Esophagus muscularis mucosa (tissue), 4 donors: Measurements from ENCODE around the gene MRGPRF. TPM values are rescaled to one million over a fixed set of nuclear protein-coding genes. Genes with fewer than 3 reads are reported as not detected.

Source experiments
- DNase-seq: peaks from one replicate; pipeline ENCODE4 v3.0.0-alpha.2; 2017; ENCODE audit errors: extremely low spot score
- H3K27ac ChIP-seq, 4 donors: fragments of 200-600 bp; sonication (generic); replicated peaks in 1 of 4; 1 replicate in 3 of 4; 2 replicates in 1 of 4; pipeline ENCODE4 v1.5.1; 2016 to 2019; ENCODE audit warnings: mild to moderate bottlenecking in 1 of 4
- H3K27me3 ChIP-seq, 4 donors: fragments of 200-600 bp; sonication (generic); one replicate each; pipeline versions ENCODE4 v1.5.1 to v1.6.0; 2016 to 2019
- H3K36me3 ChIP-seq, 4 donors: fragments of 200-600 bp; sonication (generic); one replicate each; pipeline ENCODE4 v1.5.1; 2016 to 2019
- H3K4me1 ChIP-seq, 4 donors: fragments of 200-600 bp; sonication (generic); one replicate each; pipeline ENCODE4 v1.5.1; 2016 to 2019
- H3K4me3 ChIP-seq, 4 donors: fragments of 200-600 bp; sonication (generic); 1 replicate in 2 of 4; 2 replicates in 2 of 4; pipeline ENCODE4 v1.5.1; 2016 to 2019; ENCODE audit warnings: mild to moderate bottlenecking in 4 of 4, moderate library complexity in 1 of 4
- H3K9me3 ChIP-seq, 4 donors: fragments of 200-600 bp; sonication (generic); 1 replicate in 3 of 4; 2 replicates in 1 of 4; pipeline ENCODE4 v1.5.1; 2016 to 2019
- EP300 ChIP-seq: sonication (generic); formaldehyde crosslinking; IDR thresholded peaks from one replicate; pipeline ENCODE4 v1.6.1; 2017; ENCODE audit warnings: antibody characterized with exemption
- POLR2A ChIP-seq: fragments of 450-650 bp; IDR thresholded peaks from one replicate; pipeline ENCODE4 v1.6.1; 2017; ENCODE audit warnings: antibody characterized with exemption, moderate library complexity, mild to moderate bottlenecking, low read depth
- POLR2AphosphoS5 ChIP-seq, 2 donors: sonication (generic); formaldehyde crosslinking; IDR thresholded peaks; one replicate each; pipeline ENCODE4 v1.6.1; 2017; ENCODE audit warnings: antibody characterized with exemption in 2 of 2
- WGBS: methylation state at CpG from one replicate; pipeline ENCODE4 v1.1.5; 2018; 5-methylcytosine and 5-hydroxymethylcytosine counted together
- intact Hi-C: fragments of 100-400 bp; cut with DNase I; formaldehyde crosslinking; loops from one replicate; pipeline ENCODE4 v1.15.1; 2023
- total RNA-seq, 4 donors: library from RNA; depleted of rRNA; stranded (reverse); fragments of >200 nt; gene quantifications; one replicate each; pipeline versions ENCODE4 v1.1.0 to v1.2.1, GENCODE V29; 2016
- TF ChIP-seq, protein P1 (sequence below), 3 experiments: fragments of 200-600 bp in 2 of 3; fragments of 450-650 bp in 1 of 3; sonication (generic) in 2 of 3; IDR thresholded peaks; one replicate each; pipeline ENCODE4 v1.5.1; 2017 to 2019; ENCODE audit warnings: antibody characterized with exemption in 3 of 3, mild to moderate bottlenecking in 2 of 3, moderate library complexity in 1 of 3

MRGPRF gene
- total RNA-seq, 4 donors from 2014 or later, result 77.9 to 206 (median 126) TPM

- peaks cover 53 to 75% (median 72%) of the 10 kb centered on the region in 4 donors for H3K4me1 ChIP-seq
- H3K4me3 ChIP-seq, result peak overlapping the region; percentile 82 to 99 (median 88)
- no peak for TF ChIP-seq EP300
- no peak for TF ChIP-seq POLR2AphosphoS5 (IDR thresholded peaks at IDR 0.05)
- TF ChIP-seq, protein P1, sequence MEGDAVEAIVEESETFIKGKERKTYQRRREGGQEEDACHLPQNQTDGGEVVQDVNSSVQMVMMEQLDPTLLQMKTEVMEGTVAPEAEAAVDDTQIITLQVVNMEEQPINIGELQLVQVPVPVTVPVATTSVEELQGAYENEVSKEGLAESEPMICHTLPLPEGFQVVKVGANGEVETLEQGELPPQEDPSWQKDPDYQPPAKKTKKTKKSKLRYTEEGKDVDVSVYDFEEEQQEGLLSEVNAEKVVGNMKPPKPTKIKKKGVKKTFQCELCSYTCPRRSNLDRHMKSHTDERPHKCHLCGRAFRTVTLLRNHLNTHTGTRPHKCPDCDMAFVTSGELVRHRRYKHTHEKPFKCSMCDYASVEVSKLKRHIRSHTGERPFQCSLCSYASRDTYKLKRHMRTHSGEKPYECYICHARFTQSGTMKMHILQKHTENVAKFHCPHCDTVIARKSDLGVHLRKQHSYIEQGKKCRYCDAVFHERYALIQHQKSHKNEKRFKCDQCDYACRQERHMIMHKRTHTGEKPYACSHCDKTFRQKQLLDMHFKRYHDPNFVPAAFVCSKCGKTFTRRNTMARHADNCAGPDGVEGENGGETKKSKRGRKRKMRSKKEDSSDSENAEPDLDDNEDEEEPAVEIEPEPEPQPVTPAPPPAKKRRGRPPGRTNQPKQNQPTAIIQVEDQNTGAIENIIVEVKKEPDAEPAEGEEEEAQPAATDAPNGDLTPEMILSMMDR (IDR thresholded peaks at IDR 0.05), result no peak
- no peak for TF ChIP-seq POLR2A
- no peaks in the 10 kb centered on the region for H3K27me3 ChIP-seq
- peaks cover 10 to 23% (median 17%) of the 10 kb centered on the region in 4 donors for H3K36me3 ChIP-seq
- no peaks in the 10 kb centered on the region for H3K9me3 ChIP-seq
- intact Hi-C loops, result no loop called here
- peak overlapping the region; percentile 98 to 100 (median 98) for H3K27ac ChIP-seq
- DNase-seq, result no peak
- 70% methylated on average over 15 of the region's 18 CpGs for whole genome bisulfite sequencing
Observed at GRCh38 chr11:69050592-69051380, 37.7 kb upstream of the MRGPRF start.

- no peaks in the 10 kb centered on the region for H3K27me3 ChIP-seq
- peak overlapping the region; percentile 98 to 100 (median 98) for H3K27ac ChIP-seq
- H3K4me3 ChIP-seq, result peak overlapping the region; percentile 82 to 99 (median 88)
- WGBS, result 6% methylated on average over 15 of the region's 15 CpGs
- peaks cover 2 to 10% (median 6%) of the 10 kb centered on the region in 4 donors for H3K36me3 ChIP-seq
- peaks cover 49 to 64% (median 61%) of the 10 kb centered on the region in 4 donors for H3K4me1 ChIP-seq
- no peaks in the 10 kb centered on the region for H3K9me3 ChIP-seq
- TF ChIP-seq POLR2AphosphoS5 (IDR thresholded peaks at IDR 0.05), result no peak
- no peak for TF ChIP-seq EP300
- no peak for TF ChIP-seq POLR2A
- TF ChIP-seq, protein P1 (IDR thresholded peaks at IDR 0.05), result no peak
- intact Hi-C loops, result loop anchor here (2.0 kb wide), 1 partner anchor 37 kb away; the partner anchor contains the start of gene MRGPRF
- no peak for DNase-seq
Observed at GRCh38 chr11:69049490-69049867, 36.4 kb upstream of the MRGPRF start.

DNA sequence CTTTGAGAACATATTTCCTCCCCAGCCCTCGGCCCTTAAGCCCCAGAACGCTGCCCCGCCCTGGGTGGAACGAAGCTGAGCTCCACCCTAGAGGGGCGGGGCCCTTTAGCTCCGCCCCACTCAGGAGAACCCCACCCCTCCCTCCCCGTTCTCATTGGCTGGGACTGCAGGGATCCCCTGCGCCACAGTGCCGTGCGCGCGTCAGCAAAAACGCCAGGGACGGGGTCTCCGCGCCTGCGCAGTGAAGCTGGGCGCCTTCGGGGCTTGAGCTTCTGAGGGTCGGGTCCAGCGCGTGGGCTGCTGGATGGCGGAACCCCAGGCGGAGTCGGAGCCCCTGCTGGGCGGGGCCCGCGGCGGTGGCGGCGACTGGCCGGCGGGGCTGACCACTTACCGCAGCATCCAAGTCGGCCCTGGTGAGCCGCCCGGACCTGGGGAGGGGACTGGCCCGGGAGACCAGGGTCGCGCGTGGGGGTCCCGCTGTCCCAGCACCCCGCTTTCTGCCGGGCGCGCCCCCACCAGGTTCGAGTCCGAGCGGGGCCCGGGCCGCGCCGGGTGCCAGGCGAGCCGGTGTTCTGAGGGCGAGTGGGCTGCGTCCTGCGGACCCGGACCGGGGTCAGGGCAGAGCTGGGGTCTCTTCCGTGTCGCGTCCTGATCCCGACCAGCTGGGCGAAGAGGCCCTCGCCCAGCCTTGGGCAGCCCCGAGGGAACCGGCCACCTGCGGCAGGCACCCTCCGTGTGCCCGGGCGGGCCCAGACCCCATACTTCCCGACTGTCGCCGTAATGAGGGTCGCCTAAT, 35.8 kb upstream of the MRGPRF start, which contains the start of gene TPCN2:
TPCN2 (plus strand) TSS at position 239 of the 796 bp plus-strand sequence; CDS start at position 305, 66 bp downstream.
- Histone ChIP-seq H3K27ac (peak within 1 kb of the TSS; percentile 98 to 100 (median 98)), H3K4me1 (peaks cover 49 to 64% (median 61%) of the 10 kb centered on the region in 4 donors), H3K27me3 (no peaks in the 10 kb centered on the region), H3K4me3 (peak within 1 kb of the TSS; percentile 82 to 99 (median 88)), H3K9me3 (no peaks in the 10 kb centered on the region), H3K36me3 (peaks cover 0 to 4% (median under 1%) of the 10 kb centered on the region in 4 donors)
- intact Hi-C loops, result loop anchor here (2.0 kb wide), 1 partner anchor 36 kb away; the partner anchor contains the start of gene MRGPRF
- 2% methylated on average over 11 of the region's 76 CpGs for WGBS
- TF ChIP-seq POLR2A, result peak; percentile 79
- TF ChIP-seq, protein P1 (IDR thresholded peaks at IDR 0.05), result no peak
- TF ChIP-seq POLR2AphosphoS5 (IDR thresholded peaks at IDR 0.05), result peak; percentile 99
- DNase-seq, result peak; percentile 97

GRCh38 chr11:69048031-69048693, 35.1 kb upstream of the MRGPRF start:
- peak overlapping the region; percentile 82 to 99 (median 88) for H3K4me3 ChIP-seq
- intact Hi-C loops, result loop anchor here (2.0 kb wide), 1 partner anchor 35 kb away; the partner anchor contains the start of gene MRGPRF
- H3K27ac ChIP-seq, result peak overlapping the region; percentile 98 to 100 (median 98)
- no peaks in the 10 kb centered on the region for H3K36me3 ChIP-seq
- peaks cover 42 to 61% (median 56%) of the 10 kb centered on the region in 4 donors for H3K4me1 ChIP-seq
- TF ChIP-seq POLR2A (no peak), POLR2AphosphoS5 (IDR thresholded peaks at IDR 0.05) (no peak), EP300 (no peak)
- WGBS, result 36% methylated on average over 11 of the region's 11 CpGs
- H3K27me3 ChIP-seq, result no peaks in the 10 kb centered on the region
- no peak for DNase-seq
- H3K9me3 ChIP-seq, result no peaks in the 10 kb centered on the region
